Stimulated activated naive CD8-positive, alpha-beta T cell treated with anti-CD3 and anti-CD28 coated beads, Interleukin-15, Interleukin-2, amounts not matched to agents 100 ng/mL and 50 ng/mL, for 24 hours (primary cell): Measurements from ENCODE around the gene ESYT2.
A peak's percentile ranks its signal among the peaks of the same experiment; 100 is the strongest.

Source experiments
- H3K27ac Mint-ChIP-seq: one replicate; pipeline ENCODE4 v1.8.0; 2021; ENCODE audit warnings: mild to moderate bottlenecking, mixed read lengths
- H3K27me3 Mint-ChIP-seq: one replicate; pipeline ENCODE4 v1.8.0; 2021; ENCODE audit warnings: mixed read lengths
- H3K36me3 Mint-ChIP-seq: one replicate; pipeline ENCODE4 v1.8.0; 2021; ENCODE audit warnings: low read depth, mixed read lengths
- H3K4me1 Mint-ChIP-seq: one replicate; pipeline ENCODE4 v1.8.0; 2021; ENCODE audit warnings: low read depth, mixed read lengths
- H3K4me3 Mint-ChIP-seq: one replicate; pipeline ENCODE4 v1.8.0; 2021; ENCODE audit warnings: mild to moderate bottlenecking, mixed read lengths
- H3K9me3 Mint-ChIP-seq: one replicate; pipeline ENCODE4 v1.8.0; 2021; ENCODE audit warnings: mixed read lengths

ESYT2 gene

GRCh38 chr7:158745057-158745715 is 84.1 kb downstream of the ESYT2 start:
- no peaks in the 10 kb centered on the region for H3K27me3 Mint-ChIP-seq
- peaks cover 64% of the 10 kb centered on the region for H3K36me3 Mint-ChIP-seq
- H3K4me1 Mint-ChIP-seq = peaks cover 19% of the 10 kb centered on the region
- H3K4me3 Mint-ChIP-seq = no peak overlapping the region
- H3K27ac Mint-ChIP-seq = no peak overlapping the region
- no peaks in the 10 kb centered on the region for H3K9me3 Mint-ChIP-seq

GRCh38 chr7:158744070-158744469 is 85.2 kb downstream of the ESYT2 start:
- no peak overlapping the region for H3K4me3 Mint-ChIP-seq
- peaks cover 64% of the 10 kb centered on the region for H3K36me3 Mint-ChIP-seq
- no peak overlapping the region for H3K27ac Mint-ChIP-seq
- H3K27me3 Mint-ChIP-seq = no peaks in the 10 kb centered on the region
- H3K9me3 Mint-ChIP-seq = no peaks in the 10 kb centered on the region
- peaks cover 24% of the 10 kb centered on the region for H3K4me1 Mint-ChIP-seq

GRCh38 chr7:158743219-158743618 is 86.1 kb downstream of the ESYT2 start:
- peaks cover 24% of the 10 kb centered on the region for H3K4me1 Mint-ChIP-seq
- peaks cover 71% of the 10 kb centered on the region for H3K36me3 Mint-ChIP-seq
- H3K4me3 Mint-ChIP-seq = no peak overlapping the region
- no peaks in the 10 kb centered on the region for H3K9me3 Mint-ChIP-seq
- no peaks in the 10 kb centered on the region for H3K27me3 Mint-ChIP-seq
- peak overlapping the region; percentile 63 for H3K27ac Mint-ChIP-seq

- H3K4me1 Mint-ChIP-seq = peaks cover 24% of the 10 kb centered on the region
- H3K27me3 Mint-ChIP-seq = no peaks in the 10 kb centered on the region
- no peaks in the 10 kb centered on the region for H3K9me3 Mint-ChIP-seq
- no peak overlapping the region for H3K27ac Mint-ChIP-seq
- peaks cover 69% of the 10 kb centered on the region for H3K36me3 Mint-ChIP-seq
- H3K4me3 Mint-ChIP-seq = no peak overlapping the region
Observed at GRCh38 chr7:158742065-158742821, 87.1 kb downstream of the ESYT2 start.

GRCh38 chr7:158741294-158741666 is 88.0 kb downstream of the ESYT2 start:
- peaks cover 68% of the 10 kb centered on the region for H3K36me3 Mint-ChIP-seq
- H3K27me3 Mint-ChIP-seq = no peaks in the 10 kb centered on the region
- no peak overlapping the region for H3K4me3 Mint-ChIP-seq
- peaks cover 24% of the 10 kb centered on the region for H3K4me1 Mint-ChIP-seq
- peak overlapping the region; percentile 83 for H3K27ac Mint-ChIP-seq
- no peaks in the 10 kb centered on the region for H3K9me3 Mint-ChIP-seq

- H3K36me3 Mint-ChIP-seq = peaks cover 68% of the 10 kb centered on the region
- no peaks in the 10 kb centered on the region for H3K27me3 Mint-ChIP-seq
- H3K4me3 Mint-ChIP-seq = peak overlapping the region; percentile 47
- H3K4me1 Mint-ChIP-seq = peaks cover 24% of the 10 kb centered on the region
- H3K27ac Mint-ChIP-seq = peak overlapping the region; percentile 83
- no peaks in the 10 kb centered on the region for H3K9me3 Mint-ChIP-seq
Observed at GRCh38 chr7:158740657-158741293, 88.5 kb downstream of the ESYT2 start.

- Mint-ChIP-seq H3K36me3 (peaks cover 69% of the 10 kb centered on the region), H3K27ac (peak overlapping the region; percentile 83), H3K4me3 (peak overlapping the region; percentile 47), H3K4me1 (peaks cover 24% of the 10 kb centered on the region), H3K9me3 (no peaks in the 10 kb centered on the region), H3K27me3 (no peaks in the 10 kb centered on the region)
Observed at GRCh38 chr7:158740013-158740656, 89.2 kb downstream of the ESYT2 start.

- H3K9me3 Mint-ChIP-seq = no peaks in the 10 kb centered on the region
- peaks cover 74% of the 10 kb centered on the region for H3K36me3 Mint-ChIP-seq
- no peak overlapping the region for H3K4me3 Mint-ChIP-seq
Observed at GRCh38 chr7:158738841-158739240, 90.5 kb downstream of the ESYT2 start.

GRCh38 chr7:158737064-158737695 is 92.1 kb downstream of the ESYT2 start:
- Mint-ChIP-seq H3K36me3 (peaks cover 61% of the 10 kb centered on the region), H3K4me1 (peaks cover 26% of the 10 kb centered on the region), H3K9me3 (no peaks in the 10 kb centered on the region), H3K27me3 (no peaks in the 10 kb centered on the region), H3K4me3 (no peak overlapping the region), H3K27ac (no peak overlapping the region)

More at GRCh38 chr7:158738841-158739240, 90.5 kb downstream of the ESYT2 start:
- no peak overlapping the region for H3K27ac Mint-ChIP-seq
- peaks cover 28% of the 10 kb centered on the region for H3K4me1 Mint-ChIP-seq
- no peaks in the 10 kb centered on the region for H3K27me3 Mint-ChIP-seq

- peaks cover 54% of the 10 kb centered on the region for H3K36me3 Mint-ChIP-seq
- H3K9me3 Mint-ChIP-seq = no peaks in the 10 kb centered on the region
- no peak overlapping the region for H3K27ac Mint-ChIP-seq
- peaks cover 16% of the 10 kb centered on the region for H3K4me1 Mint-ChIP-seq
- no peak overlapping the region for H3K4me3 Mint-ChIP-seq
- H3K27me3 Mint-ChIP-seq = no peaks in the 10 kb centered on the region
Observed at GRCh38 chr7:158735935-158736334, 93.4 kb downstream of the ESYT2 start.

- H3K27me3 Mint-ChIP-seq = no peaks in the 10 kb centered on the region
- H3K36me3 Mint-ChIP-seq = peaks cover 54% of the 10 kb centered on the region
- H3K9me3 Mint-ChIP-seq = no peaks in the 10 kb centered on the region
- peak overlapping the region; percentile 78 for H3K27ac Mint-ChIP-seq
- peaks cover 6% of the 10 kb centered on the region for H3K4me1 Mint-ChIP-seq
- H3K4me3 Mint-ChIP-seq = no peak overlapping the region
Observed at GRCh38 chr7:158734861-158735260, 94.4 kb downstream of the ESYT2 start.

GRCh38 chr7:158733775-158734494 is 95.4 kb downstream of the ESYT2 start:
- Mint-ChIP-seq H3K36me3 (peaks cover 55% of the 10 kb centered on the region), H3K9me3 (no peaks in the 10 kb centered on the region), H3K27ac (no peak overlapping the region), H3K4me3 (no peak overlapping the region), H3K4me1 (peaks cover 4% of the 10 kb centered on the region), H3K27me3 (no peaks in the 10 kb centered on the region)

GRCh38 chr7:158733220-158733519 is 96.1 kb downstream of the ESYT2 start:
- Mint-ChIP-seq H3K4me1 (peaks cover 4% of the 10 kb centered on the region), H3K27ac (no peak overlapping the region), H3K27me3 (no peaks in the 10 kb centered on the region), H3K9me3 (no peaks in the 10 kb centered on the region), H3K4me3 (no peak overlapping the region), H3K36me3 (peaks cover 49% of the 10 kb centered on the region)

GRCh38 chr7:158732494-158733219 is 96.7 kb downstream of the ESYT2 start:
- Mint-ChIP-seq H3K36me3 (peaks cover 47% of the 10 kb centered on the region), H3K27me3 (no peaks in the 10 kb centered on the region), H3K27ac (no peak overlapping the region), H3K4me1 (peaks cover 4% of the 10 kb centered on the region), H3K9me3 (no peaks in the 10 kb centered on the region), H3K4me3 (no peak overlapping the region)
